K562 (cell line): Measurements from ENCODE around the gene ZCCHC14. TPM values are rescaled to one million over a fixed set of nuclear protein-coding genes. Genes with fewer than 3 reads are reported as not detected.

Experiments used
- BRD4 ChIP-seq: fragments of 200-600 bp; sonication (generic); IDR thresholded peaks from 2 replicates; pipeline ENCODE4 v1.6.1; 2017; ENCODE audit warnings: inconsistent platforms
- DDX20 ChIP-seq: fragments of 450-650 bp; IDR thresholded peaks from 2 replicates; pipeline ENCODE4 v1.6.1; 2016; ENCODE audit warnings: missing genetic modification characterization, low read depth, mild to moderate bottlenecking, missing compliant biosample characterization, moderate library complexity
- GATAD2A ChIP-seq: fragments of 450-650 bp; IDR thresholded peaks from 2 replicates; pipeline ENCODE4 v1.6.1; 2017
- GATAD2B ChIP-seq: fragments of 450-650 bp; IDR thresholded peaks from 2 replicates; pipeline ENCODE4 v1.6.1; 2017; ENCODE audit warnings: mild to moderate bottlenecking, borderline replicate concordance
- GTF2F1 ChIP-seq: IDR thresholded peaks from 2 replicates; pipeline ENCODE4 v1.6.1; 2011; ENCODE audit warnings: low read depth, low read length, improper control_type of control experiment
- L3MBTL2 ChIP-seq: fragments of 450-650 bp; IDR thresholded peaks from 2 replicates; pipeline ENCODE4 v1.6.1; 2016; ENCODE audit warnings: mild to moderate bottlenecking, moderate library complexity
- MTA1 ChIP-seq: fragments of 450-650 bp; IDR thresholded peaks from 2 replicates; pipeline ENCODE4 v1.6.1; 2017; ENCODE audit warnings: borderline replicate concordance
- NEUROD1 ChIP-seq: fragments of 150-350 bp; IDR thresholded peaks from 2 replicates; pipeline ENCODE4 v1.6.1; 2014; ENCODE audit warnings: borderline replicate concordance, low read length, low read depth; ENCODE audit not compliant: partially characterized antibody
- PHF20 ChIP-seq: fragments of 450-650 bp; IDR thresholded peaks from 2 replicates; pipeline ENCODE4 v1.6.1; 2018; ENCODE audit not compliant: partially characterized antibody
- PHF21A ChIP-seq: fragments of 450-650 bp; IDR thresholded peaks from 2 replicates; pipeline ENCODE4 v1.6.1; 2017; ENCODE audit warnings: low read depth, borderline replicate concordance
- PKNOX1 ChIP-seq: fragments of 450-650 bp; IDR thresholded peaks from 2 replicates; pipeline ENCODE4 v1.6.1; 2016
- PREB ChIP-seq: sonication (generic); formaldehyde crosslinking; IDR thresholded peaks from 2 replicates; pipeline ENCODE4 v1.8.1; 2023; ENCODE audit warnings: mild to moderate bottlenecking, missing genetic modification reagents
- PTBP1 ChIP-seq: fragments of 200-400 bp; formaldehyde crosslinking; IDR thresholded peaks from 2 replicates; pipeline ENCODE4 v1.6.1; 2017; ENCODE audit warnings: low read depth, low read length
- PTRF ChIP-seq: fragments of 450-650 bp; IDR thresholded peaks from 2 replicates; pipeline ENCODE4 v1.6.1; 2016; ENCODE audit warnings: mild to moderate bottlenecking, missing genetic modification characterization, missing compliant biosample characterization
- U2AF2 ChIP-seq: fragments of 200-400 bp; formaldehyde crosslinking; optimal IDR thresholded peaks from 2 replicates; pipeline ENCODE3; 2017; ENCODE audit warnings: low read depth, mild to moderate bottlenecking, low read length
- ZBTB8A ChIP-seq: fragments of 450-650 bp; IDR thresholded peaks from 2 replicates; pipeline ENCODE4 v1.6.1; 2018; ENCODE audit warnings: mild to moderate bottlenecking, moderate library complexity; ENCODE audit not compliant: partially characterized antibody
- ZKSCAN1 ChIP-seq: fragments of 150-350 bp; IDR thresholded peaks from 2 replicates; pipeline ENCODE4 v1.6.1; 2016; ENCODE audit warnings: low read depth, low read length
- ZNF133 ChIP-seq: fragments of 250-450 bp; sonication (Bioruptor Pico); IDR thresholded peaks from 2 replicates; pipeline ENCODE4 v1.4.0; 2020; ENCODE audit warnings: mild to moderate bottlenecking
- ZNF23 ChIP-seq: fragments of 250-450 bp; sonication (Bioruptor Pico); IDR thresholded peaks from 2 replicates; pipeline ENCODE4 v1.4.0; 2020; ENCODE audit warnings: mild to moderate bottlenecking
- ZNF274 ChIP-seq: IDR thresholded peaks from 2 replicates; pipeline ENCODE4 v1.6.1; 2011; ENCODE audit warnings: low read depth, mild to moderate bottlenecking, low read length, moderate library complexity, borderline replicate concordance
- ZNF511 ChIP-seq: sonication (generic); formaldehyde crosslinking; IDR thresholded peaks from 2 replicates; pipeline ENCODE4 v1.8.0; 2022; ENCODE audit warnings: mild to moderate bottlenecking, missing genetic modification reagents
- polyA plus RNA-seq, 8 experiments: library from polyadenylated mRNA; depleted of rRNA in 4 of 8; stranded (reverse) in 5 of 8; unstranded in 3 of 8; fragments of >200 nt; fragmentation: Nextera tagmentation in 2 of 8; fragmentation: Illumina TruSeq in 1 of 8; extraction: Ambion mirVana in 2 of 8; extraction: Trizol in 1 of 8; gene quantifications; 2 replicates each; pipeline versions ENCODE4 v1.2.1 to v1.2.3, GENCODE V29; 2011 to 2014; ENCODE audit warnings: inconsistent platforms in 1 of 8, missing spikeins in 1 of 8
- total RNA-seq, 7 experiments: library from RNA; depleted of rRNA in 6 of 7; stranded (reverse); fragments of >200 nt in 6 of 7; fragmentation: Illumina TruSeq in 2 of 7; extraction: Trizol in 2 of 7; gene quantifications; 2 replicates each; pipeline versions ENCODE4 v1.2.1 to v1.2.3, GENCODE V29; 2011 to 2021; ENCODE audit warnings: low replicate concordance in 1 of 7
- TF ChIP-seq, protein P1 (sequence below), 3 experiments: fragments of 200-800 bp in 1 of 3; sonication (Bioruptor generic) in 1 of 3; sonication (generic) in 1 of 3; formaldehyde crosslinking in 1 of 3; IDR thresholded peaks; 2 replicates each; pipeline versions ENCODE4 v1.6.1 to v1.8.0; 2016 to 2022; ENCODE audit warnings: mild to moderate bottlenecking in 2 of 3, missing compliant biosample characterization in 2 of 3, missing genetic modification characterization in 2 of 3, missing genetic modification reagents in 1 of 3
- TF ChIP-seq, protein P2 (sequence below): fragments of 450-650 bp; IDR thresholded peaks from 2 replicates; pipeline ENCODE4 v1.6.1; 2018; ENCODE audit warnings: mild to moderate bottlenecking, low read depth; ENCODE audit not compliant: partially characterized antibody

Gene ZCCHC14
- total and polyA plus RNA-seq, 9 of the 15 experiments (the other 6 are each of a cell fraction or from before 2014, with no cell fraction given), result 1.5 to 12.4 (median 2.9) TPM

DNA sequence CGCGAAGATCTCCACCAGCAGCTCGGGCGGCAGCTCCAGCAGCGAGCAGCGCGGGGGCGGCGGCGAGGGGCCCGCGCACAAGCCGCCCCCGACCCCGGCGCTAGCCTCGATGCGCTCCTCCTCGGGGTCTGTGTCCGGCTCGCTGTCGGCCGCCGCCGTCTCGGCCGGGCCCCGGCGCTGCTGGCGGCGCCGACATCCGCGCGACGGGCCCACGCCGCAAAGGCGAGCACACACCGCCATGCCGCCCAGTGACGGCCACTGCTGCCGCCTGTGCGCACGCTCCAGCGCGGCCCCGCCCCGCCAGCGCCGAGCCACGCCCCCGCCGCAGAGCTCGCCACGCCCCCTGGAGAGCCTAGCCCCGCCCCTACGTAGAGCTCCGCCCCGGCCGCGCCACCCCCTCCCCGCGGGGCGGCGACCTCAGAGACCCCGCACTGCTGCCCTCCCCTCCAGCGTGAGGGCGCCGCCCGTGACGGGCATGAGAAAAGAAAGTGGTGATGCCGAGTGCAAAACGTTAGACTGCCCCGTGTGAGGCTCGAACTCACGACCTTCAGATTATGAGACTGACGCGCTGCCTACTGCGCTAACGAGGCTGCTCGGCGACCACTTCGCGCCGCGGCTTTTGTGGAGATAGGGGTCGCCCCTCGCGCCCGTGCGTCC, 109.2 kb downstream of the ZCCHC14 start, which contains the start of gene FBXO31 (continued):
- TF ChIP-seq GATAD2A (0 out of 2 replicates have a peak, but pooled peaks have one; percentile 18), ZNF133 (CRISPR knock-in tag) (no peak), BRD4 (peak; percentile 94), PTBP1 (0 out of 2 replicates have a peak, but pooled peaks have one; percentile 13), ZKSCAN1 (0 out of 2 replicates have a peak, but pooled peaks have one; percentile 10), ZBTB8A (no peak), ZNF274 (peak; percentile 18; the same call in 1 of the 2 replicates), ZNF23 (no peak), ZNF511 (peak; percentile 62; the same call in 1 of the 2 replicates), L3MBTL2 (no peak; the same call in 1 of the 2 replicates), PHF20 (peak; percentile 58), NEUROD1 (no peak), PREB (CRISPR knock-in tag) (no peak), U2AF2 (no peak), GATAD2B (peak; percentile 79), PHF21A (peak; percentile 30; the same call in 1 of the 2 replicates), PTRF (tag) (no peak), PKNOX1 (peak; percentile 51; the same call in 1 of the 2 replicates), DDX20 (tag) (no peak), GTF2F1 (peak; percentile 65; the same call in 1 of the 2 replicates), MTA1 (peak; percentile 78)
- TF ChIP-seq, protein P1, sequence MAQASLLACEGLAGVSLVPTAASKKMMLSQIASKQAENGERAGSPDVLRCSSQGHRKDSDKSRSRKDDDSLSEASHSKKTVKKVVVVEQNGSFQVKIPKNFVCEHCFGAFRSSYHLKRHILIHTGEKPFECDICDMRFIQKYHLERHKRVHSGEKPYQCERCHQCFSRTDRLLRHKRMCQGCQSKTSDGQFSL (CRISPR knock-in tag; IDR thresholded peaks at IDR 0.05), result peak; percentile 80
- TF ChIP-seq, protein P1 (tag; IDR thresholded peaks at IDR 0.05), result no peak
- TF ChIP-seq, protein P2, sequence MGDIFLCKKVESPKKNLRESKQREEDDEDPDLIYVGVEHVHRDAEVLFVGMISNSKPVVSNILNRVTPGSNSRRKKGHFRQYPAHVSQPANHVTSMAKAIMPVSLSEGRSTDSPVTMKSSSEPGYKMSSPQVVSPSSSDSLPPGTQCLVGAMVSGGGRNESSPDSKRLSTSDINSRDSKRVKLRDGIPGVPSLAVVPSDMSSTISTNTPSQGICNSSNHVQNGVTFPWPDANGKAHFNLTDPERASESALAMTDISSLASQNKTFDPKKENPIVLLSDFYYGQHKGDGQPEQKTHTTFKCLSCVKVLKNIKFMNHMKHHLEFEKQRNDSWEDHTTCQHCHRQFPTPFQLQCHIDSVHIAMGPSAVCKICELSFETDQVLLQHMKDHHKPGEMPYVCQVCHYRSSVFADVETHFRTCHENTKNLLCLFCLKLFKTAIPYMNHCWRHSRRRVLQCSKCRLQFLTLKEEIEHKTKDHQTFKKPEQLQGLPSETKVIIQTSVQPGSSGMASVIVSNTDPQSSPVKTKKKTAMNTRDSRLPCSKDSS, result no peak
